GM23248 (cell line): ENCODE measurements around the gene USP11. TPM values are rescaled to one million over a fixed set of nuclear protein-coding genes. Genes with fewer than 3 reads are reported as not detected.

Experiments used
- DNase-seq: peaks from one replicate; pipeline ENCODE4 v3.0.0-alpha.2; 2015
- H2AFZ ChIP-seq: fragments of 200-600 bp; sonication (generic); 2 replicates; pipeline ENCODE4 v1.6.1; 2016; ENCODE audit warnings: antibody characterized with exemption
- H3F3A ChIP-seq: fragments of 200-600 bp; sonication (generic); 2 replicates; pipeline ENCODE4 v1.6.1; 2016; ENCODE audit warnings: mild to moderate bottlenecking, antibody characterized with exemption, mixed run types; ENCODE audit not compliant: insufficient read depth
- H3K27ac ChIP-seq: fragments of 200-600 bp; sonication (generic); 2 replicates; pipeline ENCODE4 v1.5.1; 2016; ENCODE audit warnings: mild to moderate bottlenecking
- H3K27me3 ChIP-seq: fragments of 200-600 bp; sonication (generic); replicated peaks from 2 replicates; pipeline ENCODE4 v1.6.1; 2016; ENCODE audit warnings: mild to moderate bottlenecking; ENCODE audit not compliant: insufficient read depth
- H3K36me3 ChIP-seq: fragments of 200-600 bp; sonication (generic); 2 replicates; pipeline ENCODE4 v1.6.1; 2016; ENCODE audit warnings: low read depth, mild to moderate bottlenecking
- H3K4me1 ChIP-seq: fragments of 200-600 bp; sonication (generic); 2 replicates; pipeline ENCODE4 v1.6.1; 2016; ENCODE audit warnings: mild to moderate bottlenecking; ENCODE audit not compliant: insufficient read depth
- H3K4me2 ChIP-seq: fragments of 200-600 bp; sonication (generic); one replicate; pipeline ENCODE4 v1.6.1; 2016; ENCODE audit warnings: mild to moderate bottlenecking; ENCODE audit not compliant: unreplicated experiment
- H3K4me3 ChIP-seq: fragments of 200-600 bp; sonication (generic); 2 replicates; pipeline ENCODE4 v1.5.1; 2016; ENCODE audit warnings: mild to moderate bottlenecking
- H3K79me2 ChIP-seq: fragments of 200-600 bp; sonication (generic); 2 replicates; pipeline ENCODE4 v1.6.1; 2016; ENCODE audit warnings: mild to moderate bottlenecking; ENCODE audit not compliant: insufficient read depth
- H3K9ac ChIP-seq: fragments of 200-600 bp; sonication (generic); 2 replicates; pipeline ENCODE4 v1.6.1; 2016; ENCODE audit warnings: mild to moderate bottlenecking
- H3K9me2 ChIP-seq: fragments of 200-600 bp; sonication (generic); 2 replicates; pipeline ENCODE4 v1.6.1; 2016; ENCODE audit warnings: mixed run types, mild to moderate bottlenecking, moderate library complexity; ENCODE audit not compliant: insufficient read depth
- H3K9me3 ChIP-seq: fragments of 200-600 bp; sonication (generic); one replicate; pipeline ENCODE4 v1.6.1; 2017; ENCODE audit warnings: low read depth
- H4K20me1 ChIP-seq: fragments of 200-600 bp; sonication (generic); 2 replicates; pipeline ENCODE4 v1.6.0; 2016; ENCODE audit not compliant: insufficient read depth
- EZH2 ChIP-seq: fragments of 200-600 bp; sonication (generic); IDR thresholded peaks from 2 replicates; pipeline ENCODE4 v1.6.1; 2018; ENCODE audit warnings: antibody characterized with exemption, mild to moderate bottlenecking; ENCODE audit not compliant: insufficient read depth, poor library complexity, severe bottlenecking
- EZH2phosphoT487 ChIP-seq: fragments of 200-600 bp; sonication (generic); IDR thresholded peaks from 2 replicates; pipeline ENCODE4 v1.6.1; 2018; ENCODE audit warnings: antibody characterized with exemption, moderate library complexity, mild to moderate bottlenecking, low read depth; ENCODE audit not compliant: insufficient read depth
- WGBS, 2 experiments: methylation state at CpG; one replicate each; pipeline ENCODE4 v1.1.6; 2015 to 2017; ENCODE audit warnings: low lambda C conversion rate in 2 of 2, low coverage in 1 of 2; ENCODE audit errors: missing lambda C conversion rate in 2 of 2; 5-methylcytosine and 5-hydroxymethylcytosine counted together
- in situ Hi-C: fragments of 300-500 bp; cut with MboI; formaldehyde crosslinking; loops from 2 replicates; pipeline ENCODE4 v1.15.0; 2020
- polyA plus RNA-seq: library from polyadenylated mRNA; unstranded; fragments of >200 nt; fragmentation: Nextera tagmentation; extraction: Ambion mirVana; gene quantifications from 2 replicates; pipeline ENCODE4 v1.2.1, GENCODE V29; 2016
- total RNA-seq: library from RNA; depleted of rRNA; stranded (reverse); fragments of >200 nt; shearing (Covaris generic); gene quantifications from 2 replicates; pipeline ENCODE4 v1.2.3, GENCODE V29; 2014

Gene USP11
- total and polyA plus RNA-seq, 2 experiments from 2014 or later: 36.6 to 61.4 TPM

- peak overlapping the region; percentile 86 for H3K4me2 ChIP-seq
- H3F3A ChIP-seq: peaks cover 9% of the 10 kb centered on the region; the same call in 1 of the 2 replicates
- no peaks in the 10 kb centered on the region for H3K9me2 ChIP-seq
- H3K27ac ChIP-seq: peak overlapping the region; percentile 99
- TF ChIP-seq EZH2 (no peak), EZH2phosphoT487 (no peak)
- no peaks in the 10 kb centered on the region for H3K36me3 ChIP-seq
- peak; percentile 28 for DNase-seq
- H3K9ac ChIP-seq: peak overlapping the region; percentile 100
- no peaks in the 10 kb centered on the region for H4K20me1 ChIP-seq
- H3K9me3 ChIP-seq: no peaks in the 10 kb centered on the region
- H3K4me1 ChIP-seq: peaks cover 11% of the 10 kb centered on the region; the same call in 1 of the 2 replicates
- in situ Hi-C loops: no loop called here
- H2AFZ ChIP-seq: no peak overlapping the region
- H3K79me2 ChIP-seq: peaks cover 67% of the 10 kb centered on the region
- 4 to 20% methylated on average over 3 of the region's 3 CpGs for WGBS, 2 experiments
- peak overlapping the region; percentile 94 for H3K4me3 ChIP-seq
- H3K27me3 ChIP-seq: no peaks in the 10 kb centered on the region
These were observed 1.8 kb downstream of the USP11 start for GRCh38 chrX:47234583-47234982.

GRCh38 chrX:47235691-47236103, 2.9 kb downstream of the USP11 start:
- no peak overlapping the region for H3K4me3 ChIP-seq
- peak overlapping the region; percentile 99 for H3K27ac ChIP-seq
- no peaks in the 10 kb centered on the region for H3K9me2 ChIP-seq
- no peak overlapping the region for H3K4me2 ChIP-seq
- peaks cover 69% of the 10 kb centered on the region for H3K79me2 ChIP-seq
- H3K27me3 ChIP-seq: no peaks in the 10 kb centered on the region
- no peaks in the 10 kb centered on the region for H4K20me1 ChIP-seq
- H3K4me1 ChIP-seq: peaks cover 11% of the 10 kb centered on the region; the same call in 1 of the 2 replicates
- WGBS, 2 experiments: 56 to 59% methylated on average over 4 of the region's 4 CpGs
- no peak overlapping the region for H2AFZ ChIP-seq
- DNase-seq: no peak
- TF ChIP-seq EZH2: no peak
- H3F3A ChIP-seq: peaks cover 9% of the 10 kb centered on the region; the same call in 1 of the 2 replicates
- no peaks in the 10 kb centered on the region for H3K9me3 ChIP-seq
- H3K36me3 ChIP-seq: no peaks in the 10 kb centered on the region
- H3K9ac ChIP-seq: peak overlapping the region; percentile 31; the same call in 1 of the 2 replicates
- in situ Hi-C loops: no loop called here

GRCh38 chrX:47239199-47239598, 6.4 kb downstream of the USP11 start:
- Histone ChIP-seq H3K27me3 (no peaks in the 10 kb centered on the region), H3K79me2 (peaks cover 56% of the 10 kb centered on the region), H3K9me2 (no peaks in the 10 kb centered on the region), H3K4me3 (no peak overlapping the region), H4K20me1 (no peaks in the 10 kb centered on the region), H3K4me1 (peaks cover 11% of the 10 kb centered on the region; the same call in 1 of the 2 replicates), H3K4me2 (no peak overlapping the region), H3K27ac (no peak overlapping the region), H3K36me3 (no peaks in the 10 kb centered on the region), H2AFZ (no peak overlapping the region), H3K9ac (no peak overlapping the region), H3K9me3 (no peaks in the 10 kb centered on the region), H3F3A (no peaks in the 10 kb centered on the region)
- no peak for DNase-seq
- WGBS, 2 experiments: 88 to 92% methylated on average over 8 of the region's 8 CpGs
- TF ChIP-seq EZH2phosphoT487 (no peak), EZH2 (no peak)
- in situ Hi-C loops: no loop called here

GRCh38 chrX:47239898-47240545, 7.2 kb downstream of the USP11 start:
- DNase-seq: no peak
- no peaks in the 10 kb centered on the region for H3K27me3 ChIP-seq
- no peak overlapping the region for H3K4me2 ChIP-seq
- WGBS, 2 experiments: 87 to 90% methylated on average over 8 to 12 of the region's 12 CpGs
- H3F3A ChIP-seq: no peaks in the 10 kb centered on the region
- H3K9ac ChIP-seq: no peak overlapping the region
- no peak overlapping the region for H2AFZ ChIP-seq
- no peak for TF ChIP-seq EZH2
- no peak for TF ChIP-seq EZH2phosphoT487
- H3K79me2 ChIP-seq: peaks cover 48% of the 10 kb centered on the region
- H3K9me3 ChIP-seq: no peaks in the 10 kb centered on the region
- in situ Hi-C loops: no loop called here
- H4K20me1 ChIP-seq: no peaks in the 10 kb centered on the region
- no peak overlapping the region for H3K27ac ChIP-seq
- no peaks in the 10 kb centered on the region for H3K36me3 ChIP-seq
- peaks cover 6% of the 10 kb centered on the region; the same call in 1 of the 2 replicates for H3K4me1 ChIP-seq
- no peaks in the 10 kb centered on the region for H3K9me2 ChIP-seq
- no peak overlapping the region for H3K4me3 ChIP-seq
